CD4-positive, alpha-beta T cell (primary cell): ENCODE data around the gene TP53I11. TPM values are rescaled to one million over a fixed set of nuclear protein-coding genes. Genes with fewer than 3 reads are reported as not detected.

ENCODE experiments used
- ATAC-seq: fragments of 200-7000 bp; cut with Tn5 transposase; one replicate; pipeline ENCODE4 v1.10.0; 2022; ENCODE audit warnings: mild to moderate bottlenecking; ENCODE audit not compliant: poor library complexity
- CTCF ChIA-PET: fragments of 350-600 bp; sonication (Branson Sonifier 250); formaldehyde crosslinking; loops from one replicate; lab custom pipeline; 2021; ENCODE audit warnings: antibody characterized with exemption, inconsistent platforms; lab: Charles Lee
- POLR2A ChIA-PET: fragments of 350-600 bp; sonication (Branson Sonifier 250); formaldehyde crosslinking; loops from one replicate; lab custom pipeline; 2021; ENCODE audit warnings: antibody characterized with exemption, inconsistent platforms; lab: Charles Lee
- DNase-seq, 14 experiments: peaks; one replicate each; pipeline ENCODE4 v3.0.0-alpha.2; 2013 to 2020; ENCODE audit warnings: mixed read lengths in 2 of 14
- H3K27ac ChIP-seq, 2 donors: one replicate each; pipeline versions ENCODE4 v1.5.1 to v1.7.0; 2013; ENCODE audit warnings: low read length in 2 of 2, low read depth in 1 of 2, mild to moderate bottlenecking in 1 of 2
- H3K27me3 ChIP-seq, 2 experiments: 1 replicate in 1 of 2; 2 replicates in 1 of 2; pipeline versions ENCODE4 v1.6.1 to v1.7.0; 2013; ENCODE audit warnings: low read length in 2 of 2, control low read depth in 1 of 2, mild to moderate bottlenecking in 1 of 2, moderate library complexity in 1 of 2; ENCODE audit not compliant: insufficient read depth in 2 of 2, control insufficient read depth in 1 of 2
- H3K36me3 ChIP-seq: one replicate; pipeline ENCODE4 v1.6.1; 2013; ENCODE audit warnings: low read length, control low read depth; ENCODE audit not compliant: insufficient read depth
- H3K4me1 ChIP-seq: one replicate; pipeline ENCODE4 v1.6.1; 2013; ENCODE audit warnings: low read length, control low read depth; ENCODE audit not compliant: insufficient read depth
- H3K4me3 ChIP-seq: one replicate; pipeline ENCODE4 v1.5.1; 2013; ENCODE audit warnings: mild to moderate bottlenecking, low read length, moderate library complexity
- H3K9me3 ChIP-seq, 2 experiments: 1 replicate in 1 of 2; 2 replicates in 1 of 2; pipeline versions ENCODE4 v1.6.1 to v1.7.0; 2013; ENCODE audit warnings: low read length in 2 of 2, mild to moderate bottlenecking in 2 of 2, control low read depth in 1 of 2, moderate library complexity in 1 of 2; ENCODE audit not compliant: control insufficient read depth in 1 of 2, insufficient read depth in 1 of 2
- H3K27ac Mint-ChIP-seq: one replicate; pipeline ENCODE4 v1.8.0; 2020; ENCODE audit warnings: mixed read lengths
- H3K27me3 Mint-ChIP-seq: one replicate; pipeline ENCODE4 v1.8.0; 2021; ENCODE audit warnings: mixed read lengths
- H3K36me3 Mint-ChIP-seq: one replicate; pipeline ENCODE4 v1.8.0; 2021; ENCODE audit warnings: low read depth, mixed read lengths
- H3K4me1 Mint-ChIP-seq: one replicate; pipeline ENCODE4 v1.8.0; 2021; ENCODE audit warnings: low read depth, mixed read lengths
- H3K4me3 Mint-ChIP-seq: one replicate; pipeline ENCODE4 v1.8.0; 2020; ENCODE audit warnings: mild to moderate bottlenecking, mixed read lengths
- H3K9me3 Mint-ChIP-seq: one replicate; pipeline ENCODE4 v1.8.0; 2020; ENCODE audit warnings: mixed read lengths
- intact Hi-C, 2 experiments: fragments of 100-400 bp; cut with DNase I in 1 of 2; cut with micrococcal nuclease in 1 of 2; formaldehyde crosslinking; loops; one replicate each; pipeline versions ENCODE4 v1.15.1 to v1.9.0; 2023 to 2025; cut with DNase I, micrococcal nuclease
- total RNA-seq, 174 experiments: library from RNA in 2 of 174; stranded (reverse) in 2 of 174; gene quantifications; one replicate each; pipeline ENCODE4 v1.2.3 and lab custom pipeline; 2021 to 2026
- TF ChIP-seq, protein P1 (sequence below): fragments of 200-600 bp; IDR thresholded peaks from one replicate; pipeline ENCODE4 v1.8.0; 2022; ENCODE audit warnings: antibody characterized with exemption, mild to moderate bottlenecking

TP53I11 gene
- total RNA-seq, 2 experiments from 2014 or later: 3.5 to 4.6 TPM

DNA sequence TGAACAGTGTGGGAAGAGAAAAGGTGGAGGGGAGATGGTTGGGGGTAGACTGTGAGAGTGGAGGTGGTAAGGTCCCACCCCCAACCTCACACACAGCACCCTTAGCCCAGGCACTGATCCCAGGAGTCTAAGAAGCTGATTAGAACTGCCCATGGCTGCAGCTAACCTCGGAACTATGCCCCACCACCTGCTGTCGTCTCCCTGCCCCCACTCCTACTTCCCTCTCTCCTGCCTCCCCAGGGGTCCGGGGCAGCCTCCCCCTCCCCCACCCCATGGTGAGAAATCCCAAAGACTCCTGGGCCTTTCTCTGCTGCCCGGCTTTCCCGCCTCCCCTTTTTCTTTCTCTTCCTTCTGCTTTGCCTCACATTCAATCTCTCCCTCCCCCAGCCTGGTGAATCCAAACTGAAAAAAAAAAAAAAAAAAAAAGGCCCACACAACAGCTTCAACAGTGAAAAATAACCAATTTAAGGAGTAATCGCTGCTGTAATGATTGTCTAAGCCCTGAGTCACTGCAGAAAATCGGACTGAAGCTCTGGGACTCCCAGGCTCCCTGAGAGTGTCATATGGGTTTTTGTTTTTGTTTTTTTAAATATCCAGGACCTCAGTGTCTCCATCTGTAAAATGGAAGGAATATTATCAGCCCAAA lies 9.6 kb upstream of the TP53I11 start:
- H3K9me3 Mint-ChIP-seq: no peaks in the 10 kb centered on the region
- ChIA-PET POLR2A (no interaction called here), CTCF (interaction anchor here (0.9 kb wide), 1 partner anchor 24 kb away, joined by 3 read pairs; no protein-coding TSS in a partner anchor)
- Histone ChIP-seq H3K4me3 (no peak overlapping the region), H3K4me1 (no peaks in the 10 kb centered on the region), H3K27ac (no peak overlapping the region), H3K27me3 (no peaks in the 10 kb centered on the region), H3K36me3 (no peaks in the 10 kb centered on the region), H3K9me3 (no peaks in the 10 kb centered on the region)
- H3K27me3 Mint-ChIP-seq: no peaks in the 10 kb centered on the region
- no peaks in the 10 kb centered on the region for H3K36me3 Mint-ChIP-seq
- no peak for DNase-seq
- H3K27ac Mint-ChIP-seq: no peak overlapping the region
- no peaks in the 10 kb centered on the region for H3K4me1 Mint-ChIP-seq
- ATAC-seq: no peak
- TF ChIP-seq, protein P1, sequence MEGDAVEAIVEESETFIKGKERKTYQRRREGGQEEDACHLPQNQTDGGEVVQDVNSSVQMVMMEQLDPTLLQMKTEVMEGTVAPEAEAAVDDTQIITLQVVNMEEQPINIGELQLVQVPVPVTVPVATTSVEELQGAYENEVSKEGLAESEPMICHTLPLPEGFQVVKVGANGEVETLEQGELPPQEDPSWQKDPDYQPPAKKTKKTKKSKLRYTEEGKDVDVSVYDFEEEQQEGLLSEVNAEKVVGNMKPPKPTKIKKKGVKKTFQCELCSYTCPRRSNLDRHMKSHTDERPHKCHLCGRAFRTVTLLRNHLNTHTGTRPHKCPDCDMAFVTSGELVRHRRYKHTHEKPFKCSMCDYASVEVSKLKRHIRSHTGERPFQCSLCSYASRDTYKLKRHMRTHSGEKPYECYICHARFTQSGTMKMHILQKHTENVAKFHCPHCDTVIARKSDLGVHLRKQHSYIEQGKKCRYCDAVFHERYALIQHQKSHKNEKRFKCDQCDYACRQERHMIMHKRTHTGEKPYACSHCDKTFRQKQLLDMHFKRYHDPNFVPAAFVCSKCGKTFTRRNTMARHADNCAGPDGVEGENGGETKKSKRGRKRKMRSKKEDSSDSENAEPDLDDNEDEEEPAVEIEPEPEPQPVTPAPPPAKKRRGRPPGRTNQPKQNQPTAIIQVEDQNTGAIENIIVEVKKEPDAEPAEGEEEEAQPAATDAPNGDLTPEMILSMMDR: no peak
- no peak overlapping the region for H3K4me3 Mint-ChIP-seq
- intact Hi-C loops: no loop called here

DNA sequence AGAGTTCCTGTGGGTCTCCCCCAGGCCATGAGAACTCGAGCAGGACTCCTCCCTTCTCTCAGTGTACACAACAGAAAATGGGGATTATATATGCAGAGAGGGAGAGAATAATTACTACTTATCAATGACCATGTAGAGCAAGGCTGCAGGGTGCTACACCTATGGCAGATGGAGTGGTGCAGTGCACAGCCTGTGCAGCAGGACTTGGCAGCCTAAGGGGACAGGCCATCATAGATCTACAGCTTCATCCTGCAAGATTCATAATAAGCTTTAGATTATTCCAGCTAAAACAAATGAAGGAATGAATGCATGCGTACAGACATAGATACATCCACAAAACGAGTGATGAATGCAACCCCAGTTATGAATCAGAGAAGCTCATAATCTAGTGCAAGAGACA lies 8.4 kb upstream of the TP53I11 start:
- Histone ChIP-seq H3K4me3 (no peak overlapping the region), H3K27ac (no peak overlapping the region), H3K36me3 (no peaks in the 10 kb centered on the region), H3K9me3 (no peaks in the 10 kb centered on the region), H3K27me3 (no peaks in the 10 kb centered on the region), H3K4me1 (peaks cover 4% of the 10 kb centered on the region)
- H3K27me3 Mint-ChIP-seq: no peaks in the 10 kb centered on the region
- intact Hi-C loops: no loop called here
- TF ChIP-seq, protein P1: no peak
- H3K36me3 Mint-ChIP-seq: no peaks in the 10 kb centered on the region
- no peak overlapping the region for H3K4me3 Mint-ChIP-seq
- CTCF ChIA-PET: interaction anchor here (1.5 kb wide), 1 partner anchor 145 kb away, joined by 4 read pairs; no protein-coding TSS in a partner anchor
- POLR2A ChIA-PET: no interaction called here
- H3K4me1 Mint-ChIP-seq: no peaks in the 10 kb centered on the region
- ATAC-seq (no peak), DNase-seq (no peak)
- H3K9me3 Mint-ChIP-seq: no peaks in the 10 kb centered on the region
- no peak overlapping the region for H3K27ac Mint-ChIP-seq

DNA sequence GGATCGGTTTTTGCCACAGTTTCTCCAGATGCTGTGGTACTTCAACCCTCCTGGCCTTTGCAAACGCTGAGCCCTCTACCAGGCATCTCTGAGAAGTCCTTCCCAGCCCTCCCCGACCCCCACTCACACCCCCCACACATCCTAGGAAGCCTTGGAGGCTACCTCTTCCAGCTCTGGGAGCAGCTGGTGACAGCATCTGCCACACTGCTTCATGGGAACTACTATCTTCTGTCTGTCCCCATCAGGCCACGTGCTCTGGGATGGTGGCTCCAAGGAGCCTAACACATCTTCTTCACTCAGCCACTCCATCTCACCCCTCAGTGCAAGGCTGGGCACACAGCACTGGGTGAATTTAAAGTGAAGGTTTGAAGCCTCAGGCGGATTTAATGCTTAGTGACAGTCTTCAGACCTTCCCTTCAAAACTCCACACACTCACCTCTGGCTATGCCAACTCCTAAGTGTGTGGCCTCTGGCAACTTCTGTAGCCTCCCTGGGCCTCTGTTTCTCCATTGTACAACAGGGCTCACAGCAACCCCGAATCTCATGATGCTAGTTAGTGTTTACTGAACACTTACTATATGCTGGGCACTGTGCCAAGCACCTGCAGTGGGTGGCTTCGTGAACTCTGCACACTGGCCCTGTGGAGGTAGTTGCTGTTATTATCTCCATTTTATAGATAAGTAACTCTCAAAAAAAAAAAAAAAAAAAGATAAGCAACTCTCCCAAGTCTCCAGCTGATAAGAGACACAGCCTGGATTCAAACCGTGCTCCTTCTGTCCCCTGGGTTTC lies 7.3 kb upstream of the TP53I11 start:
- Histone ChIP-seq H3K27ac (no peak overlapping the region), H3K9me3 (no peaks in the 10 kb centered on the region), H3K36me3 (no peaks in the 10 kb centered on the region), H3K4me3 (no peak overlapping the region), H3K27me3 (no peaks in the 10 kb centered on the region), H3K4me1 (peaks cover 4% of the 10 kb centered on the region)
- Mint-ChIP-seq H3K36me3 (no peaks in the 10 kb centered on the region), H3K27me3 (no peaks in the 10 kb centered on the region), H3K4me1 (no peaks in the 10 kb centered on the region), H3K27ac (no peak overlapping the region), H3K9me3 (no peaks in the 10 kb centered on the region), H3K4me3 (no peak overlapping the region)
- TF ChIP-seq, protein P1: no peak
- ChIA-PET POLR2A (no interaction called here), CTCF (interaction anchor here (1.5 kb wide), 1 partner anchor 146 kb away, joined by 4 read pairs; no protein-coding TSS in a partner anchor)
- DNase-seq (no peak), ATAC-seq (no peak)
- intact Hi-C loops: no loop called here
